Astrocyte (in vitro differentiated cells and primary cell): ENCODE data around the gene LRP1B. TPM values are rescaled to one million over a fixed set of nuclear protein-coding genes. Genes with fewer than 3 reads are reported as not detected.

ENCODE experiments used
- DNase-seq: peaks from one replicate; pipeline ENCODE4 v3.0.0-alpha.2; 2010; ENCODE audit warnings: low read depth
- FAIRE-seq: peaks from 2 replicates; lab custom pipeline; 2011; peaks lifted over from hg19 to GRCh38; lab: Jason Lieb, UNC
- H2AFZ ChIP-seq: 2 replicates; pipeline ENCODE4 v1.6.0; 2012; ENCODE audit warnings: low read depth, low read length, inconsistent platforms
- H3K27ac ChIP-seq: 2 replicates; pipeline ENCODE4 v1.5.1; 2011; ENCODE audit warnings: low read depth, low read length, inconsistent platforms
- H3K27me3 ChIP-seq: 2 replicates; pipeline ENCODE4 v1.6.0; 2011; ENCODE audit warnings: low read length, inconsistent platforms; ENCODE audit not compliant: insufficient read depth
- H3K36me3 ChIP-seq: 2 replicates; pipeline ENCODE4 v1.5.1; 2011; ENCODE audit warnings: low read length, inconsistent platforms; ENCODE audit not compliant: insufficient read depth
- H3K4me1 ChIP-seq: 2 replicates; pipeline ENCODE4 v1.5.1; 2011; ENCODE audit warnings: low read length, inconsistent platforms; ENCODE audit not compliant: insufficient read depth
- H3K4me2 ChIP-seq: 2 replicates; pipeline ENCODE4 v1.6.0; 2012; ENCODE audit warnings: low read length, inconsistent platforms
- H3K4me3 ChIP-seq: 2 replicates; pipeline ENCODE4 v1.5.1; 2011; ENCODE audit warnings: low read depth, mild to moderate bottlenecking, low read length, inconsistent platforms; ENCODE audit not compliant: insufficient read depth
- H3K79me2 ChIP-seq: 2 replicates; pipeline ENCODE4 v1.6.0; 2012; ENCODE audit warnings: mild to moderate bottlenecking, low read length, inconsistent platforms; ENCODE audit not compliant: insufficient read depth
- H3K9ac ChIP-seq: 2 replicates; pipeline ENCODE4 v1.6.0; 2012; ENCODE audit warnings: mild to moderate bottlenecking, low read length, inconsistent platforms
- H3K9me3 ChIP-seq: 2 replicates; pipeline ENCODE4 v1.5.1; 2012; ENCODE audit warnings: low read depth, mild to moderate bottlenecking, low read length, inconsistent platforms; ENCODE audit not compliant: insufficient read depth
- H4K20me1 ChIP-seq: 2 replicates; pipeline ENCODE4 v1.6.0; 2012; ENCODE audit warnings: low read length, inconsistent platforms; ENCODE audit not compliant: insufficient read depth
- H3K27ac Mint-ChIP-seq: one replicate; pipeline ENCODE4 v1.8.0; 2021; ENCODE audit warnings: mild to moderate bottlenecking, mixed read lengths; ENCODE audit not compliant: unreplicated experiment
- H3K27me3 Mint-ChIP-seq: one replicate; pipeline ENCODE4 v1.8.0; 2021; ENCODE audit warnings: low read depth, mixed read lengths; ENCODE audit not compliant: unreplicated experiment
- H3K36me3 Mint-ChIP-seq: one replicate; pipeline ENCODE4 v1.8.0; 2021; ENCODE audit warnings: low read depth, mixed read lengths; ENCODE audit not compliant: unreplicated experiment
- H3K4me1 Mint-ChIP-seq: one replicate; pipeline ENCODE4 v1.8.0; 2021; ENCODE audit warnings: low read depth, mixed read lengths; ENCODE audit not compliant: unreplicated experiment
- H3K4me3 Mint-ChIP-seq: one replicate; pipeline ENCODE4 v1.8.0; 2021; ENCODE audit warnings: mild to moderate bottlenecking, moderate library complexity, mixed read lengths; ENCODE audit not compliant: unreplicated experiment
- H3K9me3 Mint-ChIP-seq: one replicate; pipeline ENCODE4 v1.8.0; 2021; ENCODE audit warnings: mild to moderate bottlenecking, mixed read lengths; ENCODE audit not compliant: unreplicated experiment
- EZH2 ChIP-seq: IDR thresholded peaks from 2 replicates; pipeline ENCODE4 v1.6.1; 2012; ENCODE audit warnings: mild to moderate bottlenecking, low read length, inconsistent platforms; ENCODE audit not compliant: insufficient read depth
- total RNA-seq: library from RNA; stranded (reverse); gene quantifications from 2 replicates; pipeline ENCODE4 v1.2.1, GENCODE V29; 2021
- TF ChIP-seq, protein P1 (sequence below): IDR thresholded peaks from 2 replicates; pipeline ENCODE4 v1.5.1; 2011; ENCODE audit warnings: low read depth, mild to moderate bottlenecking, inconsistent platforms, low read length, moderate library complexity; ENCODE audit not compliant: insufficient read depth

LRP1B gene
- total RNA-seq, 1 donor from 2014 or later: 1.5 TPM

- no peaks in the 10 kb centered on the region for H3K27me3 Mint-ChIP-seq
- no peaks in the 10 kb centered on the region for H3K27me3 ChIP-seq
- H3K4me1 ChIP-seq: peaks cover 21% of the 10 kb centered on the region
- H3K4me2 ChIP-seq: peak overlapping the region; percentile 72
- H3K4me3 Mint-ChIP-seq: no peak overlapping the region
- peak overlapping the region; percentile 29 for H3K9ac ChIP-seq
- H3K4me1 Mint-ChIP-seq: peaks cover 21% of the 10 kb centered on the region
- peak overlapping the region; percentile 21 for H2AFZ ChIP-seq
- no peaks in the 10 kb centered on the region for H4K20me1 ChIP-seq
- H3K4me3 ChIP-seq: no peak overlapping the region
- no peaks in the 10 kb centered on the region for H3K79me2 ChIP-seq
- no peaks in the 10 kb centered on the region for H3K9me3 Mint-ChIP-seq
- H3K27ac ChIP-seq: peak overlapping the region; percentile 1
- no peak for DNase-seq
- H3K9me3 ChIP-seq: no peaks in the 10 kb centered on the region
- H3K27ac Mint-ChIP-seq: peak overlapping the region; percentile 7
- no peak for TF ChIP-seq EZH2
- TF ChIP-seq, protein P1, sequence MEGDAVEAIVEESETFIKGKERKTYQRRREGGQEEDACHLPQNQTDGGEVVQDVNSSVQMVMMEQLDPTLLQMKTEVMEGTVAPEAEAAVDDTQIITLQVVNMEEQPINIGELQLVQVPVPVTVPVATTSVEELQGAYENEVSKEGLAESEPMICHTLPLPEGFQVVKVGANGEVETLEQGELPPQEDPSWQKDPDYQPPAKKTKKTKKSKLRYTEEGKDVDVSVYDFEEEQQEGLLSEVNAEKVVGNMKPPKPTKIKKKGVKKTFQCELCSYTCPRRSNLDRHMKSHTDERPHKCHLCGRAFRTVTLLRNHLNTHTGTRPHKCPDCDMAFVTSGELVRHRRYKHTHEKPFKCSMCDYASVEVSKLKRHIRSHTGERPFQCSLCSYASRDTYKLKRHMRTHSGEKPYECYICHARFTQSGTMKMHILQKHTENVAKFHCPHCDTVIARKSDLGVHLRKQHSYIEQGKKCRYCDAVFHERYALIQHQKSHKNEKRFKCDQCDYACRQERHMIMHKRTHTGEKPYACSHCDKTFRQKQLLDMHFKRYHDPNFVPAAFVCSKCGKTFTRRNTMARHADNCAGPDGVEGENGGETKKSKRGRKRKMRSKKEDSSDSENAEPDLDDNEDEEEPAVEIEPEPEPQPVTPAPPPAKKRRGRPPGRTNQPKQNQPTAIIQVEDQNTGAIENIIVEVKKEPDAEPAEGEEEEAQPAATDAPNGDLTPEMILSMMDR: no peak
- H3K36me3 Mint-ChIP-seq: no peaks in the 10 kb centered on the region
- no peaks in the 10 kb centered on the region for H3K36me3 ChIP-seq
- no peak for FAIRE-seq
Observed at GRCh38 chr2:141610564-141611175, 520.1 kb downstream of the LRP1B start.

DNA sequence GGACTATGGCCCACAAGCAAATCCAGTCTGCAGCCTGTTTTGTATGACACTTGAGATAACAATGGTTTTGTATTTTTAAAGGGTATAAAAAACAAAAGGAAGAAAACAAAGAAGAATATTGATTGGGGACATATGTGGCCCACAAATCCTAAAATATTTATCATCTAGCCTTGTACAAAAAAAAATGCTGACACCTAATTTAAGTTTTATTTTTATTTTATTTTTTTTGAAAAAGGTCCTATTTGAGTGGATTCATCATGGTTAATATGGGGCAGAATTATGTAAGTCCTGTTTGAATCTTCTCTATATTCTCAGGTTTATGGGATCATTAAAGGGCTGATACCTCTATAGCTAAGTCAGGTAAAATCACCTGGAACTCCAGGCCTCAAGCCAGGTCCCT lies 525.7 kb downstream of the LRP1B start:
- Mint-ChIP-seq H3K36me3 (no peaks in the 10 kb centered on the region), H3K27me3 (no peaks in the 10 kb centered on the region), H3K4me1 (no peaks in the 10 kb centered on the region), H3K27ac (no peak overlapping the region), H3K9me3 (no peaks in the 10 kb centered on the region), H3K4me3 (no peak overlapping the region)
- no peak overlapping the region for H3K9ac ChIP-seq
- H2AFZ ChIP-seq: no peak overlapping the region
- no peaks in the 10 kb centered on the region for H3K4me1 ChIP-seq
- no peak for TF ChIP-seq EZH2
- TF ChIP-seq, protein P1: no peak
- no peaks in the 10 kb centered on the region for H3K27me3 ChIP-seq
- H3K4me3 ChIP-seq: no peak overlapping the region
- H3K36me3 ChIP-seq: no peaks in the 10 kb centered on the region
- FAIRE-seq (no peak), DNase-seq (no peak)
- no peak overlapping the region for H3K4me2 ChIP-seq
- H3K9me3 ChIP-seq: no peaks in the 10 kb centered on the region
- H3K27ac ChIP-seq: no peak overlapping the region
- no peaks in the 10 kb centered on the region for H4K20me1 ChIP-seq
- H3K79me2 ChIP-seq: no peaks in the 10 kb centered on the region

DNA sequence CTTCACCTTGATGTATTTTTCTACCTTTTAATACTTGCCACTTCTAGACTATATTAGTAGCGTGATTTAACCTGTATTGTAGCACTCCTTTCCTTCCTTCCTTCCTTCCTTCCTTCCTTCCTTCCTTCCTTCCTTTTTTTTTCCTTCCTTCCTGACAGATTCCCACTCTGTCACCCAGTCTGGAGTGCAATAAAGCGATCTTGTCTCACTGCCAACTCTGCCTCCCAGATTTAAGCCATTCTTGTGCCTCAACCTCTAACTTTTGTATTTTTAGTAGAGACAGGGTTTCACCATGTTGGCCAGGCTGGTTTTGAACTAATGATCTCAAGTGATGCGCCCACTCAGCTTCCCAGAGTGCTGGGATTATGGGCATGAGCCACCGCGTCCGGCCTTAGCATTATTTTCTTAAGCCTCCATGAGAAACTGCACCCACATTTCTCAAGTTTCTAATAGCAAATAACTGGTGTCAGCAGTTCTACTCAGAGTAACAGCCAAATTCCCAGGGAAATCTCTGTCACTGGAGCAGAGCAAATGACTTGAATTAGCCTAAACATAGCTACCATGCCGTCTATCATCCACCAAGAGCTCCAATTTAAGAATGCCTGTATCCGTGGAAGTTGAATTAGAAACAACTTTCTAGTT lies 529.2 kb downstream of the LRP1B start:
- H3K27ac Mint-ChIP-seq: no peak overlapping the region
- H3K9me3 Mint-ChIP-seq: no peaks in the 10 kb centered on the region
- no peak for TF ChIP-seq EZH2
- TF ChIP-seq, protein P1: no peak
- Histone ChIP-seq H3K27ac (no peak overlapping the region), H4K20me1 (no peaks in the 10 kb centered on the region), H3K4me1 (no peaks in the 10 kb centered on the region), H3K9ac (no peak overlapping the region), H3K27me3 (no peaks in the 10 kb centered on the region), H3K4me3 (no peak overlapping the region), H3K36me3 (no peaks in the 10 kb centered on the region), H2AFZ (no peak overlapping the region), H3K4me2 (no peak overlapping the region), H3K79me2 (no peaks in the 10 kb centered on the region), H3K9me3 (no peaks in the 10 kb centered on the region)
- H3K4me3 Mint-ChIP-seq: no peak overlapping the region
- FAIRE-seq (no peak), DNase-seq (no peak)
- H3K27me3 Mint-ChIP-seq: no peaks in the 10 kb centered on the region
- H3K36me3 Mint-ChIP-seq: no peaks in the 10 kb centered on the region
- no peaks in the 10 kb centered on the region for H3K4me1 Mint-ChIP-seq
